Mesendoderm (in vitro differentiated cells): Measurements from ENCODE around the gene FOXO1.

Experiments
- DNase-seq: peaks from one replicate; pipeline ENCODE4 v3.0.0; 2013
- H2AK5ac ChIP-seq: 2 replicates; pipeline ENCODE4 v1.6.1; 2013; ENCODE audit warnings: low read length, inconsistent platforms
- H2BK120ac ChIP-seq: 2 replicates; pipeline ENCODE4 v1.6.1; 2013; ENCODE audit warnings: low read depth, mild to moderate bottlenecking, low read length, moderate library complexity, mixed read lengths
- H2BK15ac ChIP-seq: replicated peaks from 2 replicates; pipeline ENCODE4 v1.6.1; 2013; ENCODE audit warnings: low read depth, mild to moderate bottlenecking, moderate library complexity
- H2BK5ac ChIP-seq: 2 replicates; pipeline ENCODE4 v1.6.1; 2013; ENCODE audit warnings: low read length, inconsistent platforms
- H3K18ac ChIP-seq: 2 replicates; pipeline ENCODE4 v1.6.1; 2013; ENCODE audit warnings: mild to moderate bottlenecking, low read length, mixed read lengths
- H3K23ac ChIP-seq: one replicate; pipeline ENCODE4 v1.6.1; 2013; ENCODE audit warnings: low read length
- H3K27ac ChIP-seq: 2 replicates; pipeline ENCODE4 v1.5.1; 2013; ENCODE audit warnings: low read depth, mild to moderate bottlenecking, inconsistent platforms, low read length, moderate library complexity
- H3K27me3 ChIP-seq: 2 replicates; pipeline ENCODE4 v1.6.1; 2013; ENCODE audit warnings: low read length, control low read depth, mild to moderate bottlenecking, inconsistent platforms; ENCODE audit not compliant: insufficient read depth, poor library complexity
- H3K36me3 ChIP-seq: 2 replicates; pipeline ENCODE4 v1.6.1; 2013; ENCODE audit warnings: low read length, inconsistent platforms; ENCODE audit not compliant: control insufficient read depth, insufficient read depth
- H3K4ac ChIP-seq: one replicate; pipeline ENCODE4 v1.6.1; 2013; ENCODE audit warnings: low read depth, mild to moderate bottlenecking, low read length, moderate library complexity
- H3K4me1 ChIP-seq: 2 replicates; pipeline ENCODE4 v1.6.1; 2013; ENCODE audit warnings: low read depth, low read length, inconsistent platforms; ENCODE audit not compliant: control insufficient read depth
- H3K4me2 ChIP-seq: 2 replicates; pipeline ENCODE4 v1.6.1; 2013; ENCODE audit warnings: low read length
- H3K4me3 ChIP-seq: 2 replicates; pipeline ENCODE4 v1.5.1; 2013; ENCODE audit warnings: mild to moderate bottlenecking, low read length
- H3K56ac ChIP-seq: one replicate; pipeline ENCODE4 v1.6.1; 2013; ENCODE audit warnings: low read length
- H3K79me1 ChIP-seq: 2 replicates; pipeline ENCODE4 v1.6.1; 2013; ENCODE audit warnings: low read length, inconsistent platforms
- H3K79me2 ChIP-seq: 2 replicates; pipeline ENCODE4 v1.6.1; 2013; ENCODE audit warnings: mild to moderate bottlenecking, low read length; ENCODE audit not compliant: control insufficient read depth, insufficient read depth
- H3K9ac ChIP-seq: 2 replicates; pipeline ENCODE4 v1.6.1; 2013; ENCODE audit warnings: low read length, inconsistent platforms
- H4K5ac ChIP-seq: one replicate; pipeline ENCODE4 v1.6.1; 2013; ENCODE audit warnings: low read length
- H4K8ac ChIP-seq: one replicate; pipeline ENCODE4 v1.6.1; 2013; ENCODE audit warnings: low read depth, mild to moderate bottlenecking, control low read depth, low read length, moderate library complexity
- WGBS: extraction: QIAGEN DNeasy Blood & Tissue Kit; methylation state at CpG from one replicate; pipeline ENCODE4 v1.1.7; 2013; ENCODE audit warnings: low lambda C conversion rate, missing lambda C conversion rate; ENCODE audit not compliant: insufficient coverage; ENCODE audit errors: extremely low coverage; 5-methylcytosine and 5-hydroxymethylcytosine counted together

FOXO1 gene

DNA sequence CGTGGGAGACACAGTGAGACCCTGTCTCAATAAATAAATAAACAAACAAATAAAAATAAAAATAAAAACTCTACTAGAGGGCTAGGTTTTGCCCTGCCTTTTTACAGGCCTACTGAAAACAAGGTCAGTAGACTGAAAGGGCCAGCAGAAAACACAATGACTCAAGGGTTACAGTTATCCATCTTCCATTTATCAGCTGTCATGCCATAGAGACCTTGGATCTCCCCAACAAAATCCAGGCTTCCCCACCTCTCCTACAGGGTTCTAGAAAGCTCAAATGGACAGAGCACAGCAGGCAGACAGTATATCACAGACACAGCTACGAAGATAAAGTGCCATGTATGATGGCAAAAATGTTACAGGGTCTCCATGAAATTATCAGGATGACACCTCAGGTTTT is 54.4 kb downstream of the FOXO1 start:
- no peak overlapping the region for H4K8ac ChIP-seq
- no CpG with 5 or more reads among the region's 2 CpGs for WGBS
- H3K27ac ChIP-seq, result no peak overlapping the region

GRCh38 chr13:40611635-40612034 is 54.8 kb downstream of the FOXO1 start:
- Histone ChIP-seq H3K56ac (peak overlapping the region; percentile 56), H4K5ac (no peak overlapping the region), H2BK15ac (no peak overlapping the region), H3K4me1 (peaks cover 6% of the 10 kb centered on the region), H2BK5ac (no peak overlapping the region), H3K4me3 (no peak overlapping the region), H3K9ac (no peak overlapping the region), H3K23ac (no peak overlapping the region), H3K36me3 (no peaks in the 10 kb centered on the region), H3K79me1 (peaks cover 19% of the 10 kb centered on the region), H3K4me2 (no peak overlapping the region), H3K27ac (no peak overlapping the region), H2BK120ac (no peak overlapping the region), H3K4ac (no peak overlapping the region), H4K8ac (no peak overlapping the region), H3K79me2 (peaks cover 75% of the 10 kb centered on the region), H3K18ac (no peak overlapping the region), H2AK5ac (no peak overlapping the region), H3K27me3 (no peaks in the 10 kb centered on the region)
- WGBS, result no CpG with 5 or more reads among the region's 7 CpGs
- peak; percentile 42 for DNase-seq

More for the DNA sequence above, 54.4 kb downstream of the FOXO1 start:
- Histone ChIP-seq H3K23ac (no peak overlapping the region), H3K36me3 (no peaks in the 10 kb centered on the region), H3K79me1 (peaks cover 17% of the 10 kb centered on the region), H3K4ac (no peak overlapping the region), H2BK15ac (no peak overlapping the region), H3K4me3 (no peak overlapping the region), H3K4me1 (peaks cover 6% of the 10 kb centered on the region), H2AK5ac (no peak overlapping the region), H3K4me2 (no peak overlapping the region), H2BK5ac (no peak overlapping the region), H2BK120ac (no peak overlapping the region), H3K56ac (no peak overlapping the region), H3K27me3 (no peaks in the 10 kb centered on the region), H3K18ac (no peak overlapping the region), H3K9ac (no peak overlapping the region), H4K5ac (no peak overlapping the region), H3K79me2 (peaks cover 72% of the 10 kb centered on the region)
- DNase-seq, result no peak

DNA sequence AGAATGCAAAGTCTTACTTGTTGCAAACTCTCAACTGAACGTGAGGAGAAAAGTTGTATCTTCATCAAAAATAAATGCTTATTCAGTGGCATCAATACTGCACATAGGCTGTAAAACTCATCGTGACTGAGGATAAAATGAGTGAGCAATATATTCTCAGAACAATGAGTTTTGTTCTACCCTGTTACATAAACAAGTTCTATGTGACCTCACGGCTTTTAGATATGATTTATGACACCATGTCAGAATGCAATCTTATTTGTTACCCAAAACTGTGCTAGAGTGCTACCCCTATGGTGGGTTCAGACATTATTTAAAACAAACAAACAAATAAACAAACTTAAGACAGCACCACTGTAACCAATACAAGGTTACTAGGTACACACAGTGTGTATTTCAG is 55.4 kb downstream of the FOXO1 start:
- no peak overlapping the region for H4K5ac ChIP-seq
- no peaks in the 10 kb centered on the region for H3K27me3 ChIP-seq
- no peak overlapping the region for H3K23ac ChIP-seq
- no peak overlapping the region for H3K4me3 ChIP-seq
- H3K56ac ChIP-seq, result no peak overlapping the region
- H3K4me2 ChIP-seq, result no peak overlapping the region
- DNase-seq, result no peak
- no peak overlapping the region for H3K4ac ChIP-seq
- H3K9ac ChIP-seq, result no peak overlapping the region
- no peak overlapping the region for H2BK5ac ChIP-seq
- peaks cover 6% of the 10 kb centered on the region for H3K4me1 ChIP-seq
- no peak overlapping the region for H2BK120ac ChIP-seq
- no peak overlapping the region for H2BK15ac ChIP-seq
- no peak overlapping the region for H3K18ac ChIP-seq
- no peak overlapping the region for H2AK5ac ChIP-seq
- no CpG with 5 or more reads among the region's 3 CpGs for WGBS
- peaks cover 73% of the 10 kb centered on the region for H3K79me2 ChIP-seq
- H3K27ac ChIP-seq, result no peak overlapping the region
- H4K8ac ChIP-seq, result no peak overlapping the region
- H3K79me1 ChIP-seq, result peaks cover 20% of the 10 kb centered on the region
- H3K36me3 ChIP-seq, result no peaks in the 10 kb centered on the region

DNA sequence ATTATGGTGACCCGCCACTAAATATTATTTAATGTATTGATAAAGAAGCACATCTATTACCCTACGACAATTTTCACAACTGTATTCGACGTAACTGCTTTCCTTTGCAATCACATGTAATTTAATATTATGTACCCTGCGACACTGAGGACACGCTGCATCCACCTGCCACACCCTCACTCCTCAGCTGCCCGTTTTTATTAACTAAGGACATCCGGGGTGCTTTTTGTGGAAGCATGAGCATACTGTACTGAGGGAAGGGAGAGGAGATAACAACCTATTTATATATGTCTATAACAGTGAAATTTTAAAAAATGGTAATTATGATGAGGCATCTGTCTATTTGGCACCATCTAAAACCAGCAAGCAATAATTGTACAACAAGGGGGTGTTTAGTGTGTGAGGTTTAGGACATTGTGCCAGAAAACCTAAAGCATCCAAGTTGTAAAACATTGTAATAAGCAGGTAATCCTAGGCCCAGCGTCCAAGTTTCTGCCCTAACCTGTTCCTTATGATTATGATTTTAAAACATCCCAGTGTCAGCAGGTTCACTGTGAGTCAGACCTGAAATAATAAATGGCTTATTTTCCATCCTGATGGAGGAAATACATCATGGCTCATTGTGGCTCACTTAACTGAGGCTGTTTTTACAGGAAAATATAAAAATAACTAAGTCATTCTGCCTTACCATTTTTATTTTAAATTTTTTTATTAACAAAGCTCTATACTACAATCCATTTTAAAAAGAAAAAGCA is 56.3 kb downstream of the FOXO1 start:
- WGBS, result 100% methylated on average over 3 of the region's 9 CpGs
- H3K4me1 ChIP-seq, result peaks cover 8% of the 10 kb centered on the region
- no peak overlapping the region for H3K4me2 ChIP-seq
- H3K27ac ChIP-seq, result no peak overlapping the region
- no peak overlapping the region for H3K56ac ChIP-seq
- H3K79me1 ChIP-seq, result peaks cover 22% of the 10 kb centered on the region
- H3K18ac ChIP-seq, result no peak overlapping the region
- DNase-seq, result no peak
- no peak overlapping the region for H2AK5ac ChIP-seq
- H2BK5ac ChIP-seq, result no peak overlapping the region
- H3K36me3 ChIP-seq, result no peaks in the 10 kb centered on the region
- no peak overlapping the region for H4K5ac ChIP-seq
- H3K79me2 ChIP-seq, result peaks cover 71% of the 10 kb centered on the region
- H3K23ac ChIP-seq, result no peak overlapping the region
- H3K4me3 ChIP-seq, result no peak overlapping the region
- H3K4ac ChIP-seq, result no peak overlapping the region
- no peak overlapping the region for H3K9ac ChIP-seq
- no peak overlapping the region for H2BK15ac ChIP-seq
- H4K8ac ChIP-seq, result no peak overlapping the region
- H2BK120ac ChIP-seq, result no peak overlapping the region
- no peaks in the 10 kb centered on the region for H3K27me3 ChIP-seq

DNA sequence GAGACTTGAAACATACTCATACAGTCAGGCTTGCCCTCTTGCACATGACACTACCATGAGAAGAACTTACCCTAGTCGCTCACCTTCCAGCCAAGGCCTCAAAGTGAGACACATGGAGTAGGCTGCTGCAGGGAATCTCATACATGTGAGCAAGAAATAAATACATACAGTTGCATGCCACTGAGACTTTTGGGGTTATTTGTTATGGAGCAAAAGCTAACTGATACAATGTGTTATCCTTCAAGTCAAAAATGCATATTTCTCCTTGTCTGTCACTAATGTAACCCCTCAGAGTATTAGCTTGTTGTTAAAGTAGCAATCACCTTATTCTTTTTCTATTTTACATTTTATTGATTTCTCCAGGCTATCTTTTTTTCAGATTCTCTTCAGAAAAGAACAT is 58.1 kb downstream of the FOXO1 start:
- Histone ChIP-seq H3K4me3 (no peak overlapping the region), H2BK15ac (no peak overlapping the region), H2BK120ac (no peak overlapping the region), H3K79me2 (peaks cover 58% of the 10 kb centered on the region), H3K23ac (no peak overlapping the region), H3K4ac (no peak overlapping the region), H3K79me1 (peaks cover 16% of the 10 kb centered on the region), H3K18ac (no peak overlapping the region), H4K8ac (no peak overlapping the region), H2AK5ac (no peak overlapping the region), H3K4me1 (peaks cover 6% of the 10 kb centered on the region), H3K27me3 (no peaks in the 10 kb centered on the region), H3K4me2 (no peak overlapping the region), H4K5ac (no peak overlapping the region), H3K9ac (no peak overlapping the region), H3K56ac (no peak overlapping the region), H3K27ac (no peak overlapping the region), H3K36me3 (no peaks in the 10 kb centered on the region), H2BK5ac (no peak overlapping the region)
- DNase-seq, result no peak
- WGBS, result no CpG with 5 or more reads among the region's 1 CpG

GRCh38 chr13:40605573-40605972 is 60.9 kb downstream of the FOXO1 start:
- Histone ChIP-seq H3K18ac (peak overlapping the region; percentile 64), H3K4me1 (peaks cover 3% of the 10 kb centered on the region), H2AK5ac (no peak overlapping the region), H3K56ac (no peak overlapping the region), H3K79me2 (peaks cover 41% of the 10 kb centered on the region), H3K4ac (no peak overlapping the region), H3K23ac (no peak overlapping the region), H2BK15ac (no peak overlapping the region), H3K9ac (no peak overlapping the region), H3K79me1 (peaks cover 16% of the 10 kb centered on the region), H3K27me3 (no peaks in the 10 kb centered on the region), H2BK120ac (no peak overlapping the region), H3K36me3 (no peaks in the 10 kb centered on the region), H3K27ac (no peak overlapping the region), H3K4me2 (no peak overlapping the region), H4K8ac (no peak overlapping the region), H2BK5ac (no peak overlapping the region), H3K4me3 (no peak overlapping the region), H4K5ac (no peak overlapping the region)
- DNase-seq, result no peak
- WGBS, result no CpG with 5 or more reads among the region's 5 CpGs
